ENCODE measurements around the gene STAT2.

Gene STAT2

DNA sequence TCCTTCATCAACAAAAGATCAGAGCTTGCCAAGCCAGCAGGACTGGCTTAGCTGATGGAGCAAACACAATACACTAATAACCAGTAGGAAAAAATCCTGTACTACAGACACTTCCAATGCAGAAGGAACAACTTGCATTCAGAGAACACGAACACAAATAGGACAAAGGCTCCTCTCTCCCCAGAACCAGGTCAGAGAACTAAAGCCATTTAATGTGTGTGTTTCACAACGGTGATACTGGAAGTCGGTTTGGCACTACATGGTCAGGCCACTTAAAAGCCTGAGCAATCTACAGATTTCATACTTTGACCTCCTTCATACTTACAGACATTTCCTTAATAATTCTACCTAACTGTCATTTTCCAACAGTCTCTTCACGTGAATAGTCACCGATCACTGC is 66.1 kb downstream of the STAT2 start:
- DNase-seq (ENCODE audit: low read depth) = no peak

Data from stimulated activated CD8-positive, alpha-beta memory T cell treated with anti-CD3 and anti-CD28 coated beads, Interleukin-15, amount 100 ng/mL, for 24 hours (primary cell).